Mesenchymal stem cell (in vitro differentiated cells and primary cell): Measurements from ENCODE around the gene C12orf76.

Experiments
- DNase-seq: peaks from one replicate; pipeline ENCODE4 v3.0.0-alpha.2; 2013
- H2AFZ ChIP-seq: one replicate; pipeline ENCODE4 v1.6.1; 2013; ENCODE audit warnings: low read depth, mild to moderate bottlenecking, control low read depth, inconsistent platforms, low read length, moderate library complexity
- H2AK5ac ChIP-seq: 2 replicates; pipeline ENCODE4 v1.6.1; 2013; ENCODE audit warnings: low read length, moderate library complexity, mild to moderate bottlenecking, inconsistent platforms; ENCODE audit not compliant: severe bottlenecking
- H2BK120ac ChIP-seq: one replicate; pipeline ENCODE4 v1.6.1; 2013; ENCODE audit warnings: low read depth, mild to moderate bottlenecking, inconsistent platforms, low read length, moderate library complexity
- H2BK12ac ChIP-seq, 2 experiments: one replicate each; pipeline ENCODE4 v1.6.1; 2013; ENCODE audit warnings: inconsistent platforms in 2 of 2, low read length in 2 of 2, mild to moderate bottlenecking in 2 of 2, moderate library complexity in 2 of 2, control low read depth in 1 of 2
- H2BK15ac ChIP-seq: one replicate; pipeline ENCODE4 v1.6.1; 2013; ENCODE audit warnings: mild to moderate bottlenecking, low read depth, inconsistent platforms; ENCODE audit not compliant: poor library complexity, severe bottlenecking
- H2BK5ac ChIP-seq: 2 replicates; pipeline ENCODE4 v1.6.1; 2013; ENCODE audit warnings: low read depth, mild to moderate bottlenecking, low read length, control low read depth, inconsistent platforms; ENCODE audit not compliant: poor library complexity, severe bottlenecking
- H3K14ac ChIP-seq, 2 experiments: one replicate each; pipeline ENCODE4 v1.6.1; 2013; ENCODE audit warnings: inconsistent platforms in 2 of 2, low read length in 2 of 2, control low read depth in 1 of 2, mild to moderate bottlenecking in 1 of 2, moderate library complexity in 1 of 2
- H3K18ac ChIP-seq, 2 experiments: one replicate each; pipeline ENCODE4 v1.6.1; 2013; ENCODE audit warnings: inconsistent platforms in 2 of 2, low read length in 2 of 2, control low read depth in 1 of 2, low read depth in 1 of 2, mild to moderate bottlenecking in 1 of 2
- H3K23ac ChIP-seq, 2 experiments: one replicate each; pipeline ENCODE4 v1.6.1; 2013; ENCODE audit warnings: inconsistent platforms in 2 of 2, low read length in 2 of 2, mild to moderate bottlenecking in 2 of 2, moderate library complexity in 2 of 2, control low read depth in 1 of 2
- H3K27ac ChIP-seq: 2 replicates; pipeline ENCODE4 v1.5.1; 2013; ENCODE audit warnings: mild to moderate bottlenecking, moderate library complexity, low read length, control low read depth, inconsistent platforms; ENCODE audit not compliant: poor library complexity, severe bottlenecking
- H3K27me3 ChIP-seq, 2 experiments: 2 replicates each; pipeline versions ENCODE4 v1.6.1 to v1.7.0; 2013; ENCODE audit warnings: low read length in 2 of 2, mild to moderate bottlenecking in 2 of 2, moderate library complexity in 2 of 2, control low read depth in 1 of 2, inconsistent platforms in 1 of 2; ENCODE audit not compliant: control insufficient read depth in 1 of 2, insufficient read depth in 1 of 2
- H3K36me3 ChIP-seq, 2 experiments: 2 replicates each; pipeline versions ENCODE4 v1.6.1 to v1.7.0; 2013; ENCODE audit warnings: low read length in 2 of 2, control low read depth in 1 of 2, inconsistent platforms in 1 of 2, low read depth in 1 of 2, mild to moderate bottlenecking in 1 of 2; ENCODE audit not compliant: insufficient read depth in 2 of 2, control insufficient read depth in 1 of 2
- H3K4ac ChIP-seq, 2 experiments: one replicate each; pipeline ENCODE4 v1.6.1; 2013; ENCODE audit warnings: inconsistent platforms in 2 of 2, low read length in 2 of 2, mild to moderate bottlenecking in 2 of 2, moderate library complexity in 2 of 2, control low read depth in 1 of 2, low read depth in 1 of 2
- H3K4me1 ChIP-seq: 2 replicates; pipeline ENCODE4 v1.6.1; 2013; ENCODE audit warnings: low read depth, low read length, control low read depth; ENCODE audit not compliant: control insufficient read depth, insufficient read depth
- H3K4me2 ChIP-seq: 2 replicates; pipeline ENCODE4 v1.6.1; 2013; ENCODE audit warnings: low read length, mild to moderate bottlenecking, inconsistent platforms; ENCODE audit not compliant: poor library complexity, severe bottlenecking
- H3K4me3 ChIP-seq, 2 experiments: 2 replicates each; pipeline versions ENCODE4 v1.5.1 to v1.7.0; 2013; ENCODE audit warnings: low read length in 2 of 2, mild to moderate bottlenecking in 2 of 2, control low read depth in 1 of 2, low read depth in 1 of 2; ENCODE audit not compliant: insufficient read depth in 1 of 2
- H3K79me1 ChIP-seq: replicated peaks from 2 replicates; pipeline ENCODE4 v1.6.1; 2013; ENCODE audit warnings: mild to moderate bottlenecking, control low read depth, low read length, inconsistent platforms; ENCODE audit not compliant: poor library complexity, severe bottlenecking
- H3K9ac ChIP-seq: 2 replicates; pipeline ENCODE4 v1.7.0; 2013; ENCODE audit warnings: mild to moderate bottlenecking, low read length, moderate library complexity
- H3K9me3 ChIP-seq: 2 replicates; pipeline ENCODE4 v1.7.0; 2013; ENCODE audit warnings: mild to moderate bottlenecking, low read length; ENCODE audit not compliant: control insufficient read depth
- H4K8ac ChIP-seq: one replicate; pipeline ENCODE4 v1.6.1; 2013; ENCODE audit warnings: inconsistent platforms, mild to moderate bottlenecking, low read length, moderate library complexity
- H4K91ac ChIP-seq: one replicate; pipeline ENCODE4 v1.6.1; 2013; ENCODE audit warnings: mild to moderate bottlenecking, low read length, inconsistent platforms
- WGBS: methylation state at CpG from one replicate; pipeline ENCODE4 v1.1.7; 2013; ENCODE audit warnings: mixed read lengths; 5-methylcytosine and 5-hydroxymethylcytosine counted together

The C12orf76 gene

DNA sequence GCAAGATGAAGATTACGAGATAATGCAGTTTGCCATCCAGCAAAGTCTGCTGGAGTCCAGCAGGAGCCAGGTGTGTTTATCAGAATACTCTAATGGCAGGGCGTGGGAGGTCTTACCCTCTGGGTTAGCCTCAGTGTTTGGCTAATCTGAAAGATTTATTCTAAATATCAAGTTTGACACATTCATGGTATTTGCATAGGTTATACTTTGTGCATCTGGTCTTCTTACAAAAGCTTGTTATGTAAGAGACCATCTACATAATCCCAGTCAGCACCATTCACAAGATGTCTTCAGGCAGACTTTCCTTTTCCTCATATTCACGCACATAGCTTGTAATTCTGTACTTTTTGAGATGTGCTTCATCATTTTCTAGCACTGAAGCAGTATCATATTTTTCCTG is 14.4 kb downstream of the C12orf76 start:
- Histone ChIP-seq H3K27ac (no peak overlapping the region), H3K27me3 (no peaks in the 10 kb centered on the region), H2BK15ac (no peak overlapping the region), H3K14ac (no peak overlapping the region), H3K9ac (no peak overlapping the region), H3K18ac (no peak overlapping the region), H3K4ac (no peak overlapping the region), H3K4me1 (no peaks in the 10 kb centered on the region), H2BK12ac (no peak overlapping the region), H2AFZ (no peak overlapping the region), H4K91ac (no peak overlapping the region), H4K8ac (no peak overlapping the region), H3K4me2 (no peak overlapping the region), H2BK5ac (no peak overlapping the region), H3K9me3 (no peaks in the 10 kb centered on the region), H3K23ac (no peak overlapping the region), H3K36me3 (peaks cover 28 to 82% of the 10 kb centered on the region in 2 experiments), H3K79me1 (peaks cover 24% of the 10 kb centered on the region), H2AK5ac (no peak overlapping the region), H3K4me3 (no peak overlapping the region), H2BK120ac (no peak overlapping the region)
- no peak for DNase-seq
- 97% methylated on average over 2 of the region's 3 CpGs for WGBS

DNA sequence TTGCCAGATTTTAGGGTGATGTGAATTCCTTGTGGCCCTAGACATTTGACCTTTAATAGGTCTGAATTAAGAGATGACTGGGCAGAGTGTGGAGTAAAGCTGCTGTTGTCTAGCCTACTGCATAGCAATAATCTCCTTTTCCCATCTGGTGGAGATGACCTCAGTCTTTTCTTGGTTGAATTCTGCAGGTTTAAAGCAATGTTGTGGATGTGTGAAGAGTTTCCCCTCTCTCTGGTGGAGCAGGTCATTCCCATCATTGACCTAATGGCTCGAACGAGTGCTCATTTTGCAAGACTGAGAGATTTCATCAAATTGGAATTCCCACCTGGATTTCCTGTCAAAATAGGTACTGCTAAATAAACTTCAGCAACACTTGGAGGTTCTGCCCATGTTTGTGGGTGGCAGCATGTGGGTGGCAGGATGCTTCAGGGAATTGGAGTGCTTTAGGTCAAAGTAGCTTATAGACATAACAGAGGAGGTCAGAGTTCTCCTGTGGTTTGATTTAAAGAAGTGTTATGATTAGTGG is 19.0 kb downstream of the C12orf76 start:
- no peak overlapping the region for H4K8ac ChIP-seq
- H2BK15ac ChIP-seq, result no peak overlapping the region
- WGBS, result no CpG with 5 or more reads among the region's 2 CpGs
- H3K18ac ChIP-seq, result no peak overlapping the region
- no peak overlapping the region for H3K4me2 ChIP-seq
- H2BK120ac ChIP-seq, result no peak overlapping the region
- no peak overlapping the region for H3K14ac ChIP-seq
- no peak overlapping the region for H2BK12ac ChIP-seq
- no peaks in the 10 kb centered on the region for H3K27me3 ChIP-seq
- no peak overlapping the region for H3K4me3 ChIP-seq
- H3K4ac ChIP-seq, result no peak overlapping the region
- no peak overlapping the region for H2AFZ ChIP-seq
- H4K91ac ChIP-seq, result no peak overlapping the region
- H2AK5ac ChIP-seq, result no peak overlapping the region
- no peak overlapping the region for H3K27ac ChIP-seq
- H3K36me3 ChIP-seq, result peaks cover 14 to 71% of the 10 kb centered on the region in 2 experiments
- H3K79me1 ChIP-seq, result peaks cover 3% of the 10 kb centered on the region
- no peak overlapping the region for H3K23ac ChIP-seq
- peaks cover 3% of the 10 kb centered on the region for H3K4me1 ChIP-seq
- no peak overlapping the region for H2BK5ac ChIP-seq
- DNase-seq, result no peak
- no peaks in the 10 kb centered on the region for H3K9me3 ChIP-seq
- no peak overlapping the region for H3K9ac ChIP-seq

DNA sequence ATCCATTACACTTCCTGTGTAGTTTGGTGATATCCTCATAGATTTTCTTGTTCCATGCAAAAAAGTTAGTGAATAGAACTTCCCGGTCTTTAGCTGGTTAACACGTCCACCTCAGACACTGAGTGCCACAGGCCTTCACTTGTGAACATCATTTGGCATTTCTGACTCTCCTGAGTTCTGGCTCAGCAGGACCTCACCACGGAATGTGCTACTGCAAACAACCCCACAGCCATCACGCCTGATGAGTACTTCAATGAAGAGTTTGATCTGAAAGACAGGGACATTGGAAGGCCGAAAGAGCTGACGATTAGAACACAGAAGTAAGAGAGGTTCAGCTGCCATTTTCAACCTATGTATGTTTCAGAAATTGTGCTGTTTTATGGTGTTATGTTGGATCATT is 20.0 kb downstream of the C12orf76 start:
- H4K8ac ChIP-seq, result no peak overlapping the region
- no peak overlapping the region for H2BK12ac ChIP-seq
- H3K27me3 ChIP-seq, result no peaks in the 10 kb centered on the region
- H3K4me2 ChIP-seq, result no peak overlapping the region
- no peak overlapping the region for H3K9ac ChIP-seq
- no peak overlapping the region for H2BK5ac ChIP-seq
- WGBS, result 91% methylated on average over 6 of the region's 6 CpGs
- H3K14ac ChIP-seq, result no peak overlapping the region
- no peak overlapping the region for H2BK120ac ChIP-seq
- no peak overlapping the region for H4K91ac ChIP-seq
- H3K23ac ChIP-seq, result no peak overlapping the region
- DNase-seq, result no peak
- no peak overlapping the region for H2AK5ac ChIP-seq
- H2AFZ ChIP-seq, result no peak overlapping the region
- H2BK15ac ChIP-seq, result no peak overlapping the region
- H3K4me1 ChIP-seq, result peaks cover 7% of the 10 kb centered on the region
- H3K4ac ChIP-seq, result no peak overlapping the region
- H3K36me3 ChIP-seq, result peaks cover 11 to 63% of the 10 kb centered on the region in 2 experiments
- H3K9me3 ChIP-seq, result no peaks in the 10 kb centered on the region
- H3K18ac ChIP-seq, result no peak overlapping the region
- H3K27ac ChIP-seq, result no peak overlapping the region
- no peak overlapping the region for H3K4me3 ChIP-seq
- H3K79me1 ChIP-seq, result peaks cover 3% of the 10 kb centered on the region

DNA sequence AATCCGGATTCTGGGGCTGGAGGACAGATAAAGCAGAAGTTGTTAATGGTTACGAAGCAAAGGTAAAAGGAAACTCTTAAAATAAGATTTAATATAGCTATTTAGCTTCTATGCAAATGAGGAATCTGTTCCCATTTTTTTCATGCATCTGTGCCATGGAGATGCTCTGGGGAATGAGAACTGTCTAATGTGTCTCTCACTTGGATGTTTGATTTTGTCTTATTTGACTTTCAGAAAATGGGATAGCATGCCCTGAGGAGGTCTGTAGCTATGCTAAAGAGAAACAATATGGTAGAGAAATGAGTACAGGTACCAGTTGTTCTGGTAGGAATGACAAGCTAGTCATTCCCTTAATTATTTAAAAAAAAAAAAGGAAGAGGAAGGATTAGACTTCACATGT is 24.3 kb downstream of the C12orf76 start:
- Histone ChIP-seq H3K9me3 (no peaks in the 10 kb centered on the region), H2BK12ac (no peak overlapping the region), H3K79me1 (peaks cover 6% of the 10 kb centered on the region), H3K18ac (no peak overlapping the region), H2AFZ (no peak overlapping the region), H3K27ac (no peak overlapping the region), H3K4me3 (no peak overlapping the region), H3K4me2 (no peak overlapping the region), H3K27me3 (no peaks in the 10 kb centered on the region), H2BK5ac (no peak overlapping the region), H2BK15ac (no peak overlapping the region), H4K8ac (no peak overlapping the region), H3K23ac (no peak overlapping the region), H2BK120ac (no peak overlapping the region), H4K91ac (no peak overlapping the region), H3K14ac (no peak overlapping the region), H2AK5ac (no peak overlapping the region), H3K4ac (no peak overlapping the region), H3K36me3 (peaks cover 13 to 59% of the 10 kb centered on the region in 2 experiments), H3K4me1 (peaks cover 11% of the 10 kb centered on the region), H3K9ac (peak overlapping the region; percentile 61)
- WGBS, result 88% methylated on average over 1 of the region's 2 CpGs
- no peak for DNase-seq
